GM12872 (cell line): Measurements from ENCODE around the gene CLTCL1.

Experiments used
- TF ChIP-seq, protein P1 (sequence below): IDR thresholded peaks from 3 replicates; pipeline ENCODE4 v1.5.1; 2011; ENCODE audit warnings: low read depth, mild to moderate bottlenecking, low read length, moderate library complexity; ENCODE audit not compliant: insufficient read depth

Gene CLTCL1

DNA sequence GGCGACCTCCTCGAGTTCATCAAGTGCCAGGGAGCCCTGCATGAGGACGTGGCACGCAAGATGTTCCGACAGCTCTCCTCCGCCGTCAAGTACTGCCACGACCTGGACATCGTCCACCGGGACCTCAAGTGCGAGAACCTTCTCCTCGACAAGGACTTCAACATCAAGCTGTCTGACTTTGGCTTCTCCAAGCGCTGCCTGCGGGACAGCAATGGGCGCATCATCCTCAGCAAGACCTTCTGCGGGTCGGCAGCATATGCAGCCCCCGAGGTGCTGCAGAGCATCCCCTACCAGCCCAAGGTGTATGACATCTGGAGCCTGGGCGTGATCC, 159.9 kb downstream of the CLTCL1 start:
- TF ChIP-seq, protein P1, sequence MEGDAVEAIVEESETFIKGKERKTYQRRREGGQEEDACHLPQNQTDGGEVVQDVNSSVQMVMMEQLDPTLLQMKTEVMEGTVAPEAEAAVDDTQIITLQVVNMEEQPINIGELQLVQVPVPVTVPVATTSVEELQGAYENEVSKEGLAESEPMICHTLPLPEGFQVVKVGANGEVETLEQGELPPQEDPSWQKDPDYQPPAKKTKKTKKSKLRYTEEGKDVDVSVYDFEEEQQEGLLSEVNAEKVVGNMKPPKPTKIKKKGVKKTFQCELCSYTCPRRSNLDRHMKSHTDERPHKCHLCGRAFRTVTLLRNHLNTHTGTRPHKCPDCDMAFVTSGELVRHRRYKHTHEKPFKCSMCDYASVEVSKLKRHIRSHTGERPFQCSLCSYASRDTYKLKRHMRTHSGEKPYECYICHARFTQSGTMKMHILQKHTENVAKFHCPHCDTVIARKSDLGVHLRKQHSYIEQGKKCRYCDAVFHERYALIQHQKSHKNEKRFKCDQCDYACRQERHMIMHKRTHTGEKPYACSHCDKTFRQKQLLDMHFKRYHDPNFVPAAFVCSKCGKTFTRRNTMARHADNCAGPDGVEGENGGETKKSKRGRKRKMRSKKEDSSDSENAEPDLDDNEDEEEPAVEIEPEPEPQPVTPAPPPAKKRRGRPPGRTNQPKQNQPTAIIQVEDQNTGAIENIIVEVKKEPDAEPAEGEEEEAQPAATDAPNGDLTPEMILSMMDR, result no peak

DNA sequence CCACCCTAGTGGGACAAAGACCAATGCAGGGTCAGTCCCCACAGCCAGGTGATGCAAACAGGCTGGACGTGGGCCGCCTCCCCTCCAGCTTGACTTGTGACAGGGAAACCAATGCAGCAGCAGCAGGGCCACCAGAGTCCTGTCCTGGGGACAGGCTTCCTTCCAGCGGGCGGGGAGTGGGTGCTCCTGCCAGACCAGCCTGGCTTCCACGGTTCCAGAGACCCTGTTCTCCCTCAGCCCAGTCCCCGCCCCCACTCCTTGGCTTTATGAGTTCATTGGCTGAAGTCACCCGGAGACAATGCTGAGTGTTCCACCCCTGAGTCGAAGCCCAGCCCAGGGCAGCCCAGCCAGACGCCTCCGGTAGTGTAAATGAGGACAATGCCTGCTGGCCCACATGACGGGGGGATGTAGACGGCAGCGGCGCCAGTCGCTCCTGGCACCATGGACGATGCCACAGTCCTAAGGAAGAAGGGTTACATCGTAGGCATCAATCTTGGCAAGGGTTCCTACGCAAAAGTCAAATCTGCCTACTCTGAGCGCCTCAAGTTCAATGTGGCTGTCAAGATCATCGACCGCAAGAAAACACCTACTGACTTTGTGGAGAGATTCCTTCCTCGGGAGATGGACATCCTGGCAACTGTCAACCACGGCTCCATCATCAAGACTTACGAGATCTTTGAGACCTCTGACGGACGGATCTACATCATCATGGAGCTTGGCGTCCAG, 160.4 kb downstream of the CLTCL1 start, which contains the start of gene TSSK2:
TSSK2 (plus strand) TSS at position 350 of the 726 bp plus-strand sequence; CDS start at position 442, 92 bp downstream.
- TF ChIP-seq, protein P1, result no peak

DNA sequence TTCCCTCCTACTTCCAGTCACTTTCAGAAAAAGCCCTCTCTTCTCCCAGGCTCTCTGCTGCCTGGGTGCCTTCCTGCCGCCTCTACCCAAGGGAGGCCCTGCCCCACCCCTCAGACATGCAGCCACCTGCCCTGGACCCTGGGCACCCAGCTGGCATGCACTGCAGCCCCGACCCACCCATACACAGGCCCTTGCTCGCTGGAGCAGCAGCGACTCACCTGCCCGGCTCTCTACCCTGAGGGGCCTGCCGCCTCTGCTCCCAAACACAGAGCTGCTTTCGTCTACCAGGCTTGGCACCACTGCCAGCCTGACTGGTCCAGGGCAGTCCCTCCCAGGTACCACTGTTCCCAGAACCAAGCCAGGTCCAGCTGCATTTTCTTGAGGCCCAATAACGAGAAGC, 161.6 kb downstream of the CLTCL1 start:
- TF ChIP-seq, protein P1, result no peak
